Activated CD8-positive, alpha-beta memory T cell treated with anti-CD3 and anti-CD28 coated beads for 4 hours (primary cell): Measurements from ENCODE around the gene TAF11L7.
"Not testable (repeated sequence)": the region's sequence is repeated elsewhere in the genome, so short reads cannot be mapped to it uniquely, and the experiment has no call there.

ENCODE experiments used
- DNase-seq, 2 donors: peaks; one replicate each; pipeline ENCODE4 v3.0.0-alpha.2; 2020; ENCODE audit warnings: low read depth in 2 of 2

Gene TAF11L7

GRCh38 chr5:17585658-17586057 is at the start of gene TAF11L7:
TAF11L7 (minus strand) TSS chr5:17585758.
- DNase-seq = not testable (repeated sequence)

- no peak for DNase-seq
These were observed 48.6 kb upstream of the TAF11L7 start, which contains the start of gene TAF11L14 for GRCh38 chr5:17634160-17634559. TAF11L14 (plus strand) TSS chr5:17634460.

- DNase-seq = not testable (repeated sequence)
These were observed 46.2 kb upstream of the TAF11L7 start, which contains the start of gene TAF11L13 for GRCh38 chr5:17631788-17632187. TAF11L13 (plus strand) TSS chr5:17632088.

GRCh38 chr5:17625686-17626085 is 40.1 kb upstream of the TAF11L7 start:
- no peak for DNase-seq

GRCh38 chr5:17620627-17621026 is 35.1 kb upstream of the TAF11L7 start:
- no peak for DNase-seq

GRCh38 chr5:17619354-17619753 is 33.8 kb upstream of the TAF11L7 start:
- DNase-seq = no peak

- no peak for DNase-seq
These were observed 29.5 kb upstream of the TAF11L7 start for GRCh38 chr5:17614872-17615605.

GRCh38 chr5:17610092-17610491 is 24.5 kb upstream of the TAF11L7 start, which contains the start of gene TAF11L12:
TAF11L12 (plus strand) TSS chr5:17610392.
- not testable (repeated sequence) for DNase-seq

- DNase-seq = not testable (repeated sequence)
These were observed 21.9 kb upstream of the TAF11L7 start for GRCh38 chr5:17607461-17607860.

- DNase-seq = no peak
These were observed 19.4 kb upstream of the TAF11L7 start for GRCh38 chr5:17604951-17605350.

GRCh38 chr5:17603880-17604279 is 18.3 kb upstream of the TAF11L7 start, which contains the start of gene TAF11L11:
TAF11L11 (plus strand) TSS chr5:17604183.
- not testable (repeated sequence) for DNase-seq

GRCh38 chr5:17597728-17598127 is 12.2 kb upstream of the TAF11L7 start, which contains the start of gene TAF11L10:
TAF11L10 (minus strand) TSS chr5:17597828.
- DNase-seq = not testable (repeated sequence)

GRCh38 chr5:17594255-17594654 is 8.7 kb upstream of the TAF11L7 start, which contains the start of gene TAF11L9:
TAF11L9 (minus strand) TSS chr5:17594394.
- DNase-seq = not testable (repeated sequence)

GRCh38 chr5:17590860-17591259 is 5.3 kb upstream of the TAF11L7 start, which contains the start of gene TAF11L8:
TAF11L8 (minus strand) TSS chr5:17590960.
- not testable (repeated sequence) for DNase-seq
